DOHH2 (cell line): ENCODE measurements around the gene LRRC27.

ENCODE experiments used
- H3F3A ChIP-seq: fragments of 200-600 bp; sonication (generic), shearing (Covaris generic); 2 replicates; pipeline ENCODE4 v1.6.0; 2016; ENCODE audit warnings: antibody characterized with exemption, mild to moderate bottlenecking; ENCODE audit not compliant: control insufficient read depth, insufficient read depth
- H3K27ac ChIP-seq: fragments of 200-600 bp; sonication (generic); 2 replicates; pipeline ENCODE4 v1.5.1; 2014; ENCODE audit warnings: low read depth, mild to moderate bottlenecking, low read length, moderate library complexity
- H3K27me3 ChIP-seq: fragments of 200-600 bp; sonication (generic); 2 replicates; pipeline ENCODE4 v1.6.1; 2014; ENCODE audit warnings: mild to moderate bottlenecking, low read length, mixed read lengths; ENCODE audit not compliant: control insufficient read depth
- H3K36me3 ChIP-seq: fragments of 200-600 bp; sonication (generic); 2 replicates; pipeline ENCODE4 v1.6.1; 2014; ENCODE audit warnings: mild to moderate bottlenecking, low read length, moderate library complexity, mixed read lengths; ENCODE audit not compliant: control insufficient read depth
- H3K4me1 ChIP-seq: fragments of 200-600 bp; sonication (generic); 2 replicates; pipeline ENCODE4 v1.6.1; 2014; ENCODE audit warnings: mild to moderate bottlenecking, low read length, mixed read lengths; ENCODE audit not compliant: control insufficient read depth
- H3K4me2 ChIP-seq: fragments of 200-600 bp; sonication (generic); 2 replicates; pipeline ENCODE4 v1.6.0; 2014; ENCODE audit warnings: mild to moderate bottlenecking, low read length, moderate library complexity
- H3K4me3 ChIP-seq: fragments of 200-600 bp; sonication (generic); 2 replicates; pipeline ENCODE4 v1.5.1; 2014; ENCODE audit warnings: mild to moderate bottlenecking, low read length, mixed read lengths
- H3K79me2 ChIP-seq: fragments of 200-600 bp; sonication (generic); 2 replicates; pipeline ENCODE4 v1.6.1; 2014; ENCODE audit warnings: mild to moderate bottlenecking, low read length, mixed read lengths; ENCODE audit not compliant: control insufficient read depth
- H3K9me2 ChIP-seq: fragments of 200-600 bp; sonication (generic); replicated peaks from 2 replicates; pipeline ENCODE4 v1.6.1; 2014; ENCODE audit warnings: mild to moderate bottlenecking, low read length, mixed read lengths; ENCODE audit not compliant: control insufficient read depth
- H3K9me3 ChIP-seq: fragments of 200-600 bp; sonication (generic); 2 replicates; pipeline ENCODE4 v1.6.1; 2014; ENCODE audit warnings: antibody characterized with exemption, low read length, mixed read lengths; ENCODE audit not compliant: control insufficient read depth, insufficient read depth
- H4K20me1 ChIP-seq: fragments of 200-600 bp; sonication (generic); 2 replicates; pipeline ENCODE4 v1.6.0; 2014; ENCODE audit warnings: low read depth, mild to moderate bottlenecking, antibody characterized with exemption, low read length, moderate library complexity; ENCODE audit not compliant: control insufficient read depth, insufficient read depth
- EZH2phosphoT487 ChIP-seq: fragments of 200-600 bp; sonication (generic); IDR thresholded peaks from 2 replicates; pipeline ENCODE4 v1.6.1; 2017; ENCODE audit warnings: borderline replicate concordance, mild to moderate bottlenecking, antibody characterized with exemption, low read length, moderate library complexity, mixed read lengths
- TF ChIP-seq, protein P1 (sequence below): fragments of 200-600 bp; sonication (generic); IDR thresholded peaks from one replicate; pipeline ENCODE4 v1.5.1; 2014; ENCODE audit warnings: antibody characterized with exemption, mild to moderate bottlenecking, low read depth, low read length; ENCODE audit not compliant: poor library complexity, severe bottlenecking

LRRC27 gene

DNA sequence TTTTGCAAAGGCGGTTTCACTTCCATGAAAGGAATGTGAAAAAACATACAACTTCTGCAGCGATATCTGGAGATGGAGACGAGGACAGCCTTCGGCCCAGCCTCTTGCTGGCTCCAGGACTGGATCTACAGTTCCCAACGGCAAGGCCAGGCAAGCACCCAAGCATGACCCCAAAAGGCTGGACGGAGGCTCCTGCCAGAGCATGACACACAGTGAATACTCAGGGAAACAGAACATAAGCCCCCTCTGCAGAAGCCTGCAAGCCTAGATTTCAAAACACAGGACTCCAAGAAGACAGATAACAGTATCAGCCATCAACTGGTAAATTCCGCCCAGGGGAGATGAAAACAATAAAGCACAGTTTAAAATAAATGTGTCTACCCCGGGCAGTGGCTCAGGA is 3.3 kb upstream of the LRRC27 start:
- Histone ChIP-seq H3K27me3 (no peaks in the 10 kb centered on the region), H3K4me1 (peaks cover 23% of the 10 kb centered on the region), H3K4me2 (peak overlapping the region; percentile 29; the same call in 1 of the 2 replicates), H3K27ac (no peak overlapping the region), H3K36me3 (peaks cover 41% of the 10 kb centered on the region), H3K79me2 (peaks cover 59% of the 10 kb centered on the region), H3K4me3 (0 out of 2 replicates have a peak overlapping the region, but pooled peaks have one; percentile 10), H3F3A (no peaks in the 10 kb centered on the region), H3K9me3 (no peaks in the 10 kb centered on the region), H4K20me1 (peaks cover 17% of the 10 kb centered on the region; the same call in 1 of the 2 replicates), H3K9me2 (no peaks in the 10 kb centered on the region)
- TF ChIP-seq EZH2phosphoT487 = no peak
- TF ChIP-seq, protein P1, sequence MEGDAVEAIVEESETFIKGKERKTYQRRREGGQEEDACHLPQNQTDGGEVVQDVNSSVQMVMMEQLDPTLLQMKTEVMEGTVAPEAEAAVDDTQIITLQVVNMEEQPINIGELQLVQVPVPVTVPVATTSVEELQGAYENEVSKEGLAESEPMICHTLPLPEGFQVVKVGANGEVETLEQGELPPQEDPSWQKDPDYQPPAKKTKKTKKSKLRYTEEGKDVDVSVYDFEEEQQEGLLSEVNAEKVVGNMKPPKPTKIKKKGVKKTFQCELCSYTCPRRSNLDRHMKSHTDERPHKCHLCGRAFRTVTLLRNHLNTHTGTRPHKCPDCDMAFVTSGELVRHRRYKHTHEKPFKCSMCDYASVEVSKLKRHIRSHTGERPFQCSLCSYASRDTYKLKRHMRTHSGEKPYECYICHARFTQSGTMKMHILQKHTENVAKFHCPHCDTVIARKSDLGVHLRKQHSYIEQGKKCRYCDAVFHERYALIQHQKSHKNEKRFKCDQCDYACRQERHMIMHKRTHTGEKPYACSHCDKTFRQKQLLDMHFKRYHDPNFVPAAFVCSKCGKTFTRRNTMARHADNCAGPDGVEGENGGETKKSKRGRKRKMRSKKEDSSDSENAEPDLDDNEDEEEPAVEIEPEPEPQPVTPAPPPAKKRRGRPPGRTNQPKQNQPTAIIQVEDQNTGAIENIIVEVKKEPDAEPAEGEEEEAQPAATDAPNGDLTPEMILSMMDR = no peak

- Histone ChIP-seq H3K36me3 (peaks cover 41% of the 10 kb centered on the region), H3K4me1 (peaks cover 23% of the 10 kb centered on the region), H3K9me2 (no peaks in the 10 kb centered on the region), H3K27ac (no peak overlapping the region), H3K27me3 (no peaks in the 10 kb centered on the region), H3K4me2 (peak overlapping the region; percentile 88), H4K20me1 (peaks cover 17% of the 10 kb centered on the region; the same call in 1 of the 2 replicates), H3K4me3 (peak overlapping the region; percentile 91), H3K79me2 (peaks cover 59% of the 10 kb centered on the region), H3F3A (no peaks in the 10 kb centered on the region), H3K9me3 (no peaks in the 10 kb centered on the region)
- TF ChIP-seq, protein P1 = no peak
- no peak for TF ChIP-seq EZH2phosphoT487
These were observed 2.2 kb upstream of the LRRC27 start for GRCh38 chr10:132329565-132330485.

GRCh38 chr10:132330486-132330833 is 1.5 kb upstream of the LRRC27 start:
- H3K9me3 ChIP-seq = no peaks in the 10 kb centered on the region
- peaks cover 17% of the 10 kb centered on the region; the same call in 1 of the 2 replicates for H4K20me1 ChIP-seq
- no peaks in the 10 kb centered on the region for H3K27me3 ChIP-seq
- peak overlapping the region; percentile 88 for H3K4me2 ChIP-seq
- H3K79me2 ChIP-seq = peaks cover 59% of the 10 kb centered on the region
- no peaks in the 10 kb centered on the region for H3F3A ChIP-seq
- H3K9me2 ChIP-seq = no peaks in the 10 kb centered on the region
- no peak for TF ChIP-seq EZH2phosphoT487
- TF ChIP-seq, protein P1 = no peak
- peaks cover 23% of the 10 kb centered on the region for H3K4me1 ChIP-seq
- H3K27ac ChIP-seq = no peak overlapping the region
- H3K4me3 ChIP-seq = peak overlapping the region; percentile 91
- H3K36me3 ChIP-seq = peaks cover 41% of the 10 kb centered on the region
